Activated CD8-positive, alpha-beta T cell treated with anti-CD3 and anti-CD28 coated beads, Interleukin-2, amount 10 ng/mL, durations not matched to agents 7 days and 5 days (primary cell): ENCODE data around the gene TMEM144. TPM values are rescaled to one million over a fixed set of nuclear protein-coding genes. Genes with fewer than 3 reads are reported as not detected.
A peak's percentile ranks its signal among the peaks of the same experiment; 100 is the strongest.

Experiments
- ATAC-seq: fragments of 150-1000 bp; cut with Tn5 transposase; one replicate; pipeline ENCODE4 v1.10.0; 2021; ENCODE audit warnings: moderate library complexity
- CTCF ChIA-PET: fragments of 350-600 bp; sonication (Branson Sonifier 250); formaldehyde crosslinking; loops from one replicate; lab custom pipeline; 2021; ENCODE audit warnings: antibody characterized with exemption; lab: Charles Lee
- POLR2A ChIA-PET: fragments of 350-600 bp; sonication (Branson Sonifier 250); formaldehyde crosslinking; loops from one replicate; lab custom pipeline; 2021; ENCODE audit warnings: antibody characterized with exemption; lab: Charles Lee
- DNase-seq: peaks from one replicate; pipeline ENCODE4 v3.0.0-alpha.2; 2020
- H3K27ac Mint-ChIP-seq: one replicate; pipeline ENCODE4 v1.8.0; 2021; ENCODE audit warnings: mild to moderate bottlenecking, mixed read lengths
- H3K27me3 Mint-ChIP-seq: one replicate; pipeline ENCODE4 v1.8.0; 2021; ENCODE audit warnings: low read depth, mixed read lengths
- H3K36me3 Mint-ChIP-seq: one replicate; pipeline ENCODE4 v1.8.0; 2021; ENCODE audit warnings: low read depth, mixed read lengths
- H3K4me1 Mint-ChIP-seq: one replicate; pipeline ENCODE4 v1.8.0; 2021; ENCODE audit warnings: low read depth, mixed read lengths
- H3K4me3 Mint-ChIP-seq: one replicate; pipeline ENCODE4 v1.8.0; 2021; ENCODE audit warnings: mild to moderate bottlenecking, mixed read lengths
- H3K9me3 Mint-ChIP-seq: one replicate; pipeline ENCODE4 v1.8.0; 2022; ENCODE audit warnings: mixed read lengths; ENCODE audit not compliant: insufficient read depth
- total RNA-seq, 2 experiments: library from RNA; stranded (reverse); gene quantifications; one replicate each; pipeline ENCODE4 v1.2.3, GENCODE V29; 2021

TMEM144 gene
- not detected for total RNA-seq

DNA sequence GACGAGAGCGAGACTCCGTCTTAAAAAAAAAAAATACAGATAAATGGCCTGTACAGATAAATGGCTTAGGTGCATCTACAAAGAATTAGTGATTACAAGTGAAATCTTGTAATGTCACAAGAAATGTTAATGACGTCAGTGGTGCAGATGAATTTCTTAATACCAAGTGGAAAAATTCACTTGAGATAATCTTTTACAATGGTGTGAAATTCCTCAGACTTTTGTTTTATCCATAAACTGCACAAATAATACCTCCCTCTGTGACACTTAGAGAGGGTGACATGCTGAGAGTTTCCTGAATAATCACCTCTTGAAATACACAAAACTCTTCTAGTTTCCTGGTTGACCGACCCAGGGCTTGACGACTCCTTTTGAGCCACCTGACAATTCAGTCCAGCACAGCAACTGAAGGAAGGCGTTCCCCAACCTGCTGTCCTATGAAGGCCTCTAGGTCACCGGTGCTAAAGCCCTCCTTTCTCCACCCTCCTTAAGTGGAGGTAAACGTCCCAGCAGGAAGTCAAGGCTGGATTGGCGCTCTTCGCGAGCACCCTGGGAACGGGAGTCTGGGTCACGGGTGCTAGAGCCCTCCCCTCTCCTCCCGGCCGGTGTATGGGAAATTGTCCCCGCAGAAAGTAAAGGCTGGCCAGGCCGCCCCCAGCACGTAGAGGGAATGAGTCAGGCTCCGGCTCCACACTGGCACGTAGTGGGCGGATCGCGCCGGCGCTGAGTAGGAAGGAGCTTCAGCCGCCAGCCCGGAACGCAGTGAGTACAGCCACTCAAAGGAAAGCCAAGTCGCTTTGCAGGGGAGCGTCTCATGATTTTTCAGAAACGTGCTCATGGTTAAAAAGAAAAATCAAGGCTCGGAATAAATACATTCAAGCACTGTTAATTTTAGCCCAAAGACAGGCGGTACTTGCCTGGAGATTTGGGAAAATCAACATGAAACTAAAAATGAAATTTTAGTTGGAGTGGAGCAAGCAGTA lies at the start of gene TMEM144:
TMEM144 (plus strand) TSS at position 662 of the 983 bp plus-strand sequence. CDS start 2,182 bp downstream, outside the sequence.
- H3K27ac Mint-ChIP-seq: no peak within 1 kb of the TSS
- CTCF ChIA-PET: no interaction called here
- H3K4me1 Mint-ChIP-seq: peaks cover 18% of the 10 kb centered on the region
- H3K27me3 Mint-ChIP-seq: peaks cover 17% of the 10 kb centered on the region
- peak within 1 kb of the TSS; percentile 70 for H3K4me3 Mint-ChIP-seq
- POLR2A ChIA-PET: no interaction called here
- DNase-seq: peak; percentile 48
- H3K36me3 Mint-ChIP-seq: no peaks in the 10 kb centered on the region
- H3K9me3 Mint-ChIP-seq: no peaks in the 10 kb centered on the region
- ATAC-seq: peak; percentile 93

DNA sequence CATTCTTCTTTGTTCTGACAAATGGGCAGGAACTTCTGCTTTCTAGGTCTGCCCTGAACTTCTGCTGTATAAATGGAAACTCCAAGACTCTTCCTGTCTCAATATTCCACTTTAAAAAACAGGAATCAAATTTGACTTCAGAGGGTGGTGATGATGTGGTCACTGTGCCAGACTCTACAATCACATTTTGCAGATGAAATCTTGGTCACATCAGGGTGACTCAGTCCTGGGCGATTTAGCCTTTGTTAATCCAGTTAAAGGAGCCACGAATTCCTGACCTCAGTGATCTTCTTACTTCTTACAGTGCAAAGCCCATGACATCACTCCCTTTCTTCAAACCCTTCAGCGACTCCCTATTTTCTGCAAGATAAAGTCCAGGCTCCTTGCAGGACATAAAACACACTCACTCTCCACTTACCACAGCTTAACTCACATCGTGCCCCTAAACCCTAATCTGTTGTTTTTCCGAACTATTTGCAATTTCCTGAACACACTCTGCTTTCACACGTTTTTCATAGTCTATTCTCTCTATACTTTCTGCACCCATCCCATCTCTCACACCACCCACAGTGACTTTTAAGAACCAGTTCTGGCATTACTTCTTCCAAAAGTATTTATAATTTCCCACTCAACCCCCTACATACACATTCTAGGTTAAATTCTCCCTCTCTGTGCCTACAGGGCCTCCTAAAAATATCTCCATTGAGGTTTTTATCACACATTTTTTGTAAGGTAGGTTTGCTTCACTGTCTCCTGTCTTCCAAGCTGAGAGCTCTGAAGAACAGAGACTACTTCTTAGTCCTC lies 48.5 kb upstream of the TMEM144 start:
- H3K9me3 Mint-ChIP-seq: no peaks in the 10 kb centered on the region
- no peak overlapping the region for H3K4me3 Mint-ChIP-seq
- CTCF ChIA-PET: no interaction called here
- POLR2A ChIA-PET: no interaction called here
- peaks cover 3% of the 10 kb centered on the region for H3K27me3 Mint-ChIP-seq
- no peaks in the 10 kb centered on the region for H3K36me3 Mint-ChIP-seq
- H3K4me1 Mint-ChIP-seq: no peaks in the 10 kb centered on the region
- no peak overlapping the region for H3K27ac Mint-ChIP-seq
- DNase-seq: no peak
- no peak for ATAC-seq

- no peaks in the 10 kb centered on the region for H3K9me3 Mint-ChIP-seq
- DNase-seq: no peak
- no peaks in the 10 kb centered on the region for H3K4me1 Mint-ChIP-seq
- no peak for ATAC-seq
- peaks cover 4% of the 10 kb centered on the region for H3K27me3 Mint-ChIP-seq
- no peak overlapping the region for H3K27ac Mint-ChIP-seq
- no peaks in the 10 kb centered on the region for H3K36me3 Mint-ChIP-seq
- CTCF ChIA-PET: interaction anchor here (0.9 kb wide), 1 partner anchor 9 kb away, joined by 3 read pairs; no protein-coding TSS in a partner anchor
- POLR2A ChIA-PET: no interaction called here
- no peak overlapping the region for H3K4me3 Mint-ChIP-seq
Observed at GRCh38 chr4:158162631-158163030, 47.7 kb upstream of the TMEM144 start.

- Mint-ChIP-seq H3K4me3 (no peak overlapping the region), H3K4me1 (no peaks in the 10 kb centered on the region), H3K9me3 (no peaks in the 10 kb centered on the region), H3K27ac (no peak overlapping the region), H3K27me3 (peaks cover 5% of the 10 kb centered on the region), H3K36me3 (no peaks in the 10 kb centered on the region)
- CTCF ChIA-PET: interaction anchor here (1.6 kb wide), 1 partner anchor 15 kb away, joined by 3 read pairs; no protein-coding TSS in a partner anchor
- DNase-seq: no peak
- ATAC-seq: no peak
- POLR2A ChIA-PET: no interaction called here
Observed at GRCh38 chr4:158163941-158164767, 46.1 kb upstream of the TMEM144 start.

DNA sequence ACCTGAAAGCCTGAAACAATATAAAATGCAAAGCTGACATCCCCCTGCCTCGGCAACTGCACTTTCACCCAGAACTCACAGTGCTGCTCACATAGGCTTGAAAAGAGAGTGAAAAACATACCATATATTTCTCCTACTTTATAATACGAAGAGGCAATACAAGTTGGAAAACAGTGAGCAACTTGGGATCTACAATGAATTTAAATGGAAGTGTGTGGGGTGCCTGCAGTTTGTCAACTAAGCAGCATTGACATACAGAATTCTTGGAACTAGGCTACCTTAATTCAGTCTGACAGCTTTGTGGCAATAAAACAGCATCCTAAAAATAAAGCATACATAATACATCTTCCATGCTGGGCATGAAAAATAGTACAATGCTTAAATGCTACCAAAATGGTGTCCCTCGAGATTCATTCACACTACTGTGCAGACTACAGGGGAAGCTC lies 45.5 kb upstream of the TMEM144 start:
- H3K4me1 Mint-ChIP-seq: no peaks in the 10 kb centered on the region
- ChIA-PET POLR2A (no interaction called here), CTCF (interaction anchor here (1.6 kb wide), 1 partner anchor 15 kb away, joined by 3 read pairs; no protein-coding TSS in a partner anchor)
- H3K27me3 Mint-ChIP-seq: peaks cover 9% of the 10 kb centered on the region
- H3K9me3 Mint-ChIP-seq: no peaks in the 10 kb centered on the region
- no peak for ATAC-seq
- no peak overlapping the region for H3K4me3 Mint-ChIP-seq
- no peak overlapping the region for H3K27ac Mint-ChIP-seq
- no peaks in the 10 kb centered on the region for H3K36me3 Mint-ChIP-seq
- DNase-seq: no peak

GRCh38 chr4:158166701-158167100 lies 43.6 kb upstream of the TMEM144 start:
- ATAC-seq (no peak), DNase-seq (no peak)
- ChIA-PET POLR2A (no interaction called here), CTCF (no interaction called here)
- Mint-ChIP-seq H3K4me1 (no peaks in the 10 kb centered on the region), H3K9me3 (no peaks in the 10 kb centered on the region), H3K4me3 (no peak overlapping the region), H3K36me3 (no peaks in the 10 kb centered on the region), H3K27me3 (peaks cover 24% of the 10 kb centered on the region), H3K27ac (no peak overlapping the region)

- H3K27ac Mint-ChIP-seq: no peak overlapping the region
- H3K4me1 Mint-ChIP-seq: peaks cover 3% of the 10 kb centered on the region
- no peak for DNase-seq
- no peaks in the 10 kb centered on the region for H3K36me3 Mint-ChIP-seq
- H3K4me3 Mint-ChIP-seq: no peak overlapping the region
- ATAC-seq: no peak
- peaks cover 33% of the 10 kb centered on the region for H3K27me3 Mint-ChIP-seq
- ChIA-PET CTCF (no interaction called here), POLR2A (no interaction called here)
- no peaks in the 10 kb centered on the region for H3K9me3 Mint-ChIP-seq
Observed at GRCh38 chr4:158168606-158169005, 41.7 kb upstream of the TMEM144 start.

DNA sequence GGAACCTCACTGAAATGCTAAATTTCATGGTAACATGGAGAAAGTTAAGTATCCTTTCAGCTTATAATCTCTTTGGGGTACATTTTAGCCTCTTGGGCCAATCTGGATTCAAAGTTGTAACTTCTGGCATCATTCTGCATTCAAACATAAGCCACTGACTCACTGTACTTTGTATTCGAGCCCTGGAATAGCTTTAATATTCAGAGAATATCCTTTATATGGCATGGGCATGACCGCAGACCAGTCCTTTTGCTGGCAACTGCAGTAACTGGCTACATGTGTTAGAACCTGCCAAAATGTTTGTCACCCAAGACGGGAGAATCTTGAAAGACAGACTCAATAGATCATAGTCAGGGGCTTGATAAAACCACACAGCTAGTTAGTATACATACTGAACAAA lies 40.8 kb upstream of the TMEM144 start:
- DNase-seq (no peak), ATAC-seq (no peak)
- no peak overlapping the region for H3K4me3 Mint-ChIP-seq
- H3K9me3 Mint-ChIP-seq: no peaks in the 10 kb centered on the region
- ChIA-PET CTCF (interaction anchor here (0.6 to 2.5 kb wide), 3 partner anchors 20 to 246 kb away, joined by 3 to 7 read pairs (median 3); no protein-coding TSS in a partner anchor), POLR2A (no interaction called here)
- no peak overlapping the region for H3K27ac Mint-ChIP-seq
- peaks cover 3% of the 10 kb centered on the region for H3K4me1 Mint-ChIP-seq
- H3K27me3 Mint-ChIP-seq: peaks cover 38% of the 10 kb centered on the region
- no peaks in the 10 kb centered on the region for H3K36me3 Mint-ChIP-seq

GRCh38 chr4:158169931-158170690 lies 40.2 kb upstream of the TMEM144 start:
- H3K27me3 Mint-ChIP-seq: peaks cover 38% of the 10 kb centered on the region
- H3K9me3 Mint-ChIP-seq: no peaks in the 10 kb centered on the region
- POLR2A ChIA-PET: no interaction called here
- no peak for DNase-seq
- no peak for ATAC-seq
- no peak overlapping the region for H3K4me3 Mint-ChIP-seq
- peaks cover 3% of the 10 kb centered on the region for H3K4me1 Mint-ChIP-seq
- no peak overlapping the region for H3K27ac Mint-ChIP-seq
- no peaks in the 10 kb centered on the region for H3K36me3 Mint-ChIP-seq
- CTCF ChIA-PET: interaction anchor here (0.6 to 2.5 kb wide), 5 partner anchors 10 to 246 kb away, joined by 3 to 7 read pairs (median 3); no protein-coding TSS in a partner anchor

GRCh38 chr4:158170691-158171561 lies 39.4 kb upstream of the TMEM144 start:
- CTCF ChIA-PET: interaction anchor here (1.0 to 2.5 kb wide), 4 partner anchors 8 to 84 kb away, joined by 3 to 7 read pairs (median 4); no protein-coding TSS in a partner anchor
- DNase-seq (peak; percentile 26), ATAC-seq (no peak)
- H3K4me3 Mint-ChIP-seq: no peak overlapping the region
- POLR2A ChIA-PET: no interaction called here
- peaks cover 3% of the 10 kb centered on the region for H3K4me1 Mint-ChIP-seq
- no peak overlapping the region for H3K27ac Mint-ChIP-seq
- no peaks in the 10 kb centered on the region for H3K9me3 Mint-ChIP-seq
- H3K36me3 Mint-ChIP-seq: no peaks in the 10 kb centered on the region
- peaks cover 38% of the 10 kb centered on the region for H3K27me3 Mint-ChIP-seq
